Lower lobe of right lung (tissue), 2 donors: ENCODE data around the gene ATP6V1A. TPM values are rescaled to one million over a fixed set of nuclear protein-coding genes. Genes with fewer than 3 reads are reported as not detected.
A peak's percentile ranks its signal among the peaks of the same experiment; 100 is the strongest.
"Not testable (repeated sequence)": the region's sequence is repeated elsewhere in the genome, so short reads cannot be mapped to it uniquely, and the experiment has no call there.

ENCODE experiments used
- ATAC-seq, 2 donors: fragments of 200-7000 bp; cut with Tn5 transposase; one replicate each; pipeline ENCODE4 v1.9.1; 2020 to 2022; ENCODE audit warnings: mild to moderate bottlenecking in 2 of 2, moderate library complexity in 2 of 2
- DNase-seq: peaks from one replicate; pipeline ENCODE4 v3.0.0-alpha.2; 2020
- H3K27ac ChIP-seq: fragments of 200-600 bp; one replicate; pipeline ENCODE4 v1.8.0; 2022
- H3K27me3 ChIP-seq: fragments of 200-600 bp; one replicate; pipeline ENCODE4 v1.8.0; 2022; ENCODE audit warnings: low read depth
- H3K36me3 ChIP-seq: fragments of 200-600 bp; one replicate; pipeline ENCODE4 v1.8.0; 2022; ENCODE audit warnings: mild to moderate bottlenecking
- H3K4me1 ChIP-seq: fragments of 200-600 bp; one replicate; pipeline ENCODE4 v1.8.0; 2022
- H3K4me3 ChIP-seq: fragments of 200-600 bp; one replicate; pipeline ENCODE4 v1.8.0; 2022; ENCODE audit warnings: mild to moderate bottlenecking
- H3K9me3 ChIP-seq: fragments of 200-600 bp; one replicate; pipeline ENCODE4 v1.8.0; 2022
- CTCF ChIP-seq: fragments of 200-600 bp; IDR thresholded peaks from one replicate; pipeline ENCODE4 v1.8.0; 2022; ENCODE audit warnings: antibody characterized with exemption, mild to moderate bottlenecking
- intact Hi-C: fragments of 100-400 bp; cut with DNase I; formaldehyde crosslinking; loops from one replicate; pipeline ENCODE4 v1.11.0; 2022
- total RNA-seq: library from RNA; stranded (reverse); fragmentation: NEBNext Ultra II Directional; extraction: Animal tissue kit (Norgen Biotek cat#: 25700); gene quantifications from one replicate; pipeline ENCODE4 v1.2.1, GENCODE V29; 2021
- donor health status: DM: no; HTN: yes; CAD: no; lungs with severe emphysema.

Gene ATP6V1A
- total RNA-seq, 1 donor from 2014 or later: 104 TPM

- no peaks in the 10 kb centered on the region for H3K9me3 ChIP-seq
- no peak overlapping the region for H3K4me3 ChIP-seq
- intact Hi-C loops: no loop called here
- DNase-seq (no peak), ATAC-seq (peak; percentile 86 to 93)
- H3K4me1 ChIP-seq: no peaks in the 10 kb centered on the region
- no peak for TF ChIP-seq CTCF
- peak overlapping the region; percentile 54 for H3K27ac ChIP-seq
- H3K27me3 ChIP-seq: no peaks in the 10 kb centered on the region
- H3K36me3 ChIP-seq: no peaks in the 10 kb centered on the region
Measured at GRCh38 chr3:113847664-113848461, 101.0 kb downstream of the ATP6V1A start.

GRCh38 chr3:113849071-113849470 is 102.2 kb downstream of the ATP6V1A start:
- H3K27ac ChIP-seq, H3K4me3 ChIP-seq, H3K36me3 ChIP-seq, ATAC-seq, H3K27me3 ChIP-seq, H3K9me3 ChIP-seq, H3K4me1 ChIP-seq, DNase-seq, intact Hi-C loops: not testable (repeated sequence)

- ATAC-seq, DNase-seq, H3K27ac ChIP-seq, H3K9me3 ChIP-seq, intact Hi-C loops, H3K4me3 ChIP-seq, H3K36me3 ChIP-seq, H3K4me1 ChIP-seq, H3K27me3 ChIP-seq: not testable (repeated sequence)
Measured at GRCh38 chr3:113849841-113850240, 103.0 kb downstream of the ATP6V1A start.

DNA sequence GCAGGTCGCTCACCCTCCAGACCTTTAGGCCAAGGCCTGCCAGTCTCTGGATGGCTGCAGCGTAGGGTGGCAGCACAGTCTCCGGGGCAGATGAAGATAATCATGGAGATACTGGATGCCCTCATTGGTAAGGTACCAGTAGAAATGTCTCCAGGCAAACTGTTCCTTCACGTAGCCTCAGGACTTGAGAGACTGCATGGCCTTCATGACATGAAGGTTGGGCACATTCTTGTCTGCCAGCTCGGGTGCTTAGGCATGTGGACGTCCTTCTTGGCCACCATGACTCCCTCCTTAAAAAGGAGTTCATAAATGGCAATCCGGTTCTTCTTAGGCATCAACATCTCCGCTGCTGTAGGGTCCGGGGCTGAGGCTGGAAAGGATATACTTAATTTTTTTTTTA is 103.6 kb downstream of the ATP6V1A start:
- ATAC-seq, H3K4me3 ChIP-seq, H3K4me1 ChIP-seq, H3K36me3 ChIP-seq, H3K27ac ChIP-seq, H3K9me3 ChIP-seq, intact Hi-C loops, DNase-seq, H3K27me3 ChIP-seq: not testable (repeated sequence)

- H3K36me3 ChIP-seq: no peaks in the 10 kb centered on the region
- H3K27me3 ChIP-seq: no peaks in the 10 kb centered on the region
- H3K9me3 ChIP-seq: no peaks in the 10 kb centered on the region
- no peak overlapping the region for H3K27ac ChIP-seq
- ATAC-seq: no peak
- DNase-seq: no peak
- intact Hi-C loops: no loop called here
- H3K4me3 ChIP-seq: no peak overlapping the region
- no peaks in the 10 kb centered on the region for H3K4me1 ChIP-seq
- no peak for TF ChIP-seq CTCF
Measured at GRCh38 chr3:113852506-113852905, 105.7 kb downstream of the ATP6V1A start.

Other genes with a start within 250 kb of the ATP6V1A start
- gene SPICE1, start 231.9 kb upstream of the ATP6V1A start, total RNA-seq: 19.7 TPM
- gene SIDT1, start 214.5 kb upstream of the ATP6V1A start, total RNA-seq: 5.3 TPM
- 20.9 TPM for gene USF3, start 50.4 kb upstream of the ATP6V1A start, total RNA-seq
- gene NAA50, start 786 bp upstream of the ATP6V1A start, total RNA-seq: 83.3 TPM
- gene GRAMD1C, start 91.8 kb downstream of the ATP6V1A start, total RNA-seq: 9.2 TPM
- 9.7 TPM for gene ZDHHC23, start 201.0 kb downstream of the ATP6V1A start, total RNA-seq